Stimulated activated naive B cell treated with anti-CD40 and anti-IgM and Interleukin-4, amounts not matched to agents 10 μg/mL and 1 μg/mL and 100 μg/mL, for 72 hours (primary cell): ENCODE data around the gene MYD88.

Experiments
- ATAC-seq, 2 donors: fragments of 150-1000 bp; cut with Tn5 transposase; replicated peaks; 2 replicates each; pipeline ENCODE4 v1.10.0; 2021; ENCODE audit warnings: moderate library complexity in 1 of 2
- DNase-seq: peaks from one replicate; pipeline ENCODE4 v3.0.0; 2021
- H3K27ac Mint-ChIP-seq: one replicate; pipeline ENCODE4 v1.8.0; 2022; ENCODE audit warnings: mild to moderate bottlenecking, mixed read lengths
- H3K27me3 Mint-ChIP-seq, 2 donors: one replicate each; pipeline ENCODE4 v1.8.0; 2022; ENCODE audit warnings: mixed read lengths in 2 of 2
- H3K36me3 Mint-ChIP-seq, 2 donors: one replicate each; pipeline ENCODE4 v1.8.0; 2022; ENCODE audit warnings: mixed read lengths in 2 of 2, mild to moderate bottlenecking in 1 of 2
- H3K4me1 Mint-ChIP-seq, 2 donors: one replicate each; pipeline ENCODE4 v1.8.0; 2022; ENCODE audit warnings: mixed read lengths in 2 of 2, mild to moderate bottlenecking in 1 of 2
- H3K4me3 Mint-ChIP-seq, 2 donors: one replicate each; pipeline ENCODE4 v1.8.0; 2022; ENCODE audit warnings: mild to moderate bottlenecking in 2 of 2, mixed read lengths in 2 of 2, moderate library complexity in 1 of 2
- H3K9me3 Mint-ChIP-seq, 2 donors: one replicate each; pipeline ENCODE4 v1.8.0; 2022; ENCODE audit warnings: mixed read lengths in 2 of 2, mild to moderate bottlenecking in 1 of 2

The MYD88 gene

DNA sequence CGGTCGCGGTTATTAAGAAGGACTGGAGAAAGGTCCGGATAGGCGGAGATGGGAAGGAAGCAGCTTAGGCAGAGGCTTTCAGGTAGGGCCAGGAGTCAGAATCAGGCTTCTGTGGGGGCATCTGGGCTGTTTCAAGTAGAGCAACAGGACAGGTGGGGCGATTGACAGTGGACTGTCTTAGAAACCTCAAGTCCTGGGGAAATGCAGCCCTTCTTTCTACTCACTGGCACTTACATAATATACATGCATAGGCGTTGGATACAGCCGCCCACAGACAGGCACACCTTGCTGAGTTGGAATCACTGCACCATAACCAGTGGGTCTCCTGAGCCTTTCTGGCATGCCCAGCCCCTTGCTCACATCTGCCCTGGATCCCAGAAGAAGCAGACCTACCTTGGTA, 730 bp downstream of the MYD88 start:
- H3K9me3 Mint-ChIP-seq: no peaks in the 10 kb centered on the region
- H3K4me3 Mint-ChIP-seq: peak overlapping the region; percentile 85 to 87
- H3K4me1 Mint-ChIP-seq: peaks cover 50 to 79% of the 10 kb centered on the region in 2 donors
- DNase-seq (no peak), ATAC-seq (no peak)
- H3K36me3 Mint-ChIP-seq: peaks cover 23 to 43% of the 10 kb centered on the region in 2 donors
- peak overlapping the region; percentile 92 for H3K27ac Mint-ChIP-seq
- no peaks in the 10 kb centered on the region for H3K27me3 Mint-ChIP-seq

DNA sequence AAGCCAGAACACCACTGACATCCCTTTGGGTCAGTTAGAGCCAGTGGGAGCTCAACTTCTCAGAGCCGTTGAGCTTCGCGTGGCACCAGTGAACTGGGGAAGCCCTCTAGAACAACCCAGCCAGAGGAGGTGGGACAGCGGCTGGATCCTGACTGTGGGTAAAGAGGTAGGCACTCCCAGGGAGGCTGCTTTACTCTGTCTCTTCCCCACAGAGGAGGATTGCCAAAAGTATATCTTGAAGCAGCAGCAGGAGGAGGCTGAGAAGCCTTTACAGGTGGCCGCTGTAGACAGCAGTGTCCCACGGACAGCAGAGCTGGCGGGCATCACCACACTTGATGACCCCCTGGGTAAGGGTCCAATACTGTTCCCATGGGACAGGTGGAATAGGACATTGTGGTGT, 1.2 kb downstream of the MYD88 start:
- H3K9me3 Mint-ChIP-seq: no peaks in the 10 kb centered on the region
- H3K4me3 Mint-ChIP-seq: peak overlapping the region; percentile 85 to 87
- ATAC-seq (no peak), DNase-seq (no peak)
- peak overlapping the region; percentile 92 for H3K27ac Mint-ChIP-seq
- peaks cover 48 to 79% of the 10 kb centered on the region in 2 donors for H3K4me1 Mint-ChIP-seq
- peaks cover 21 to 40% of the 10 kb centered on the region in 2 donors for H3K36me3 Mint-ChIP-seq
- H3K27me3 Mint-ChIP-seq: no peaks in the 10 kb centered on the region

DNA sequence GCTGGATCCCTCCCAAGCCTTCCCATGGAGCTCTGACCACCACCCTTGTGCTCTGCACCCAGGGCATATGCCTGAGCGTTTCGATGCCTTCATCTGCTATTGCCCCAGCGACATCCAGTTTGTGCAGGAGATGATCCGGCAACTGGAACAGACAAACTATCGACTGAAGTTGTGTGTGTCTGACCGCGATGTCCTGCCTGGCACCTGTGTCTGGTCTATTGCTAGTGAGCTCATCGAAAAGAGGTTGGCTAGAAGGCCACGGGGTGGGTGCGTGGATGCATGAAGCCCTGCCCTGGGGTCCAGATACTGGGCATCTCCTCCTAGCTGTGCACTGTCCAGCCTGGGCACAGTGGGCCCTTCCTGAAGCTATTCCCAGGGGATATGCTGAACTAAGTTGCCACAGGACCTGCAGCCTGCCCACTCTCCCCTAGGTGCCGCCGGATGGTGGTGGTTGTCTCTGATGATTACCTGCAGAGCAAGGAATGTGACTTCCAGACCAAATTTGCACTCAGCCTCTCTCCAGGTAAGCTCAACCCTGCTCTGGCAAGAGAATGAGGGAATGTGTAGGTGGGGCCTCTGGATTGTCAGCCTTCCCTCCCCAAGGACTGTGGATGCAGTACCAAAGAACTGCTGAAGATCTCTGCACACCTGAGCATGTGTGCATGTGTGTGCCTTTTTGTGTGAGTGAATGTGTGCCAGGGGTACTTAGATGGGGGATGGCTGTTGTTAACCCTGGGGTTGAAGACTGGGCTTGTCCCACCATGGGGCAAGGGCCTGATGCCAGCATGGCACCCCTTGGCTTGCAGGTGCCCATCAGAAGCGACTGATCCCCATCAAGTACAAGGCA, 2.1 kb downstream of the MYD88 start:
- H3K4me3 Mint-ChIP-seq: peak overlapping the region in 1 of 2 donors; percentile 23
- H3K9me3 Mint-ChIP-seq: no peaks in the 10 kb centered on the region
- no peak overlapping the region for H3K27ac Mint-ChIP-seq
- ATAC-seq: no peak
- no peaks in the 10 kb centered on the region for H3K27me3 Mint-ChIP-seq
- H3K36me3 Mint-ChIP-seq: peaks cover 18 to 34% of the 10 kb centered on the region in 2 donors
- peaks cover 42 to 71% of the 10 kb centered on the region in 2 donors for H3K4me1 Mint-ChIP-seq
- no peak for DNase-seq

DNA sequence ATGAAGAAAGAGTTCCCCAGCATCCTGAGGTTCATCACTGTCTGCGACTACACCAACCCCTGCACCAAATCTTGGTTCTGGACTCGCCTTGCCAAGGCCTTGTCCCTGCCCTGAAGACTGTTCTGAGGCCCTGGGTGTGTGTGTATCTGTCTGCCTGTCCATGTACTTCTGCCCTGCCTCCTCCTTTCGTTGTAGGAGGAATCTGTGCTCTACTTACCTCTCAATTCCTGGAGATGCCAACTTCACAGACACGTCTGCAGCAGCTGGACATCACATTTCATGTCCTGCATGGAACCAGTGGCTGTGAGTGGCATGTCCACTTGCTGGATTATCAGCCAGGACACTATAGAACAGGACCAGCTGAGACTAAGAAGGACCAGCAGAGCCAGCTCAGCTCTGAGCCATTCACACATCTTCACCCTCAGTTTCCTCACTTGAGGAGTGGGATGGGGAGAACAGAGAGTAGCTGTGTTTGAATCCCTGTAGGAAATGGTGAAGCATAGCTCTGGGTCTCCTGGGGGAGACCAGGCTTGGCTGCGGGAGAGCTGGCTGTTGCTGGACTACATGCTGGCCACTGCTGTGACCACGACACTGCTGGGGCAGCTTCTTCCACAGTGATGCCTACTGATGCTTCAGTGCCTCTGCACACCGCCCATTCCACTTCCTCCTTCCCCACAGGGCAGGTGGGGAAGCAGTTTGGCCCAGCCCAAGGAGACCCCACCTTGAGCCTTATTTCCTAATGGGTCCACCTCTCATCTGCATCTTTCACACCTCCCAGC, 2.9 kb downstream of the MYD88 start:
- H3K4me1 Mint-ChIP-seq: peaks cover 36 to 63% of the 10 kb centered on the region in 2 donors
- no peak overlapping the region for H3K27ac Mint-ChIP-seq
- ATAC-seq (no peak), DNase-seq (no peak)
- H3K9me3 Mint-ChIP-seq: peaks cover 2 to 3% of the 10 kb centered on the region in 2 donors
- H3K36me3 Mint-ChIP-seq: peaks cover 22 to 37% of the 10 kb centered on the region in 2 donors
- no peak overlapping the region for H3K4me3 Mint-ChIP-seq
- H3K27me3 Mint-ChIP-seq: no peaks in the 10 kb centered on the region

DNA sequence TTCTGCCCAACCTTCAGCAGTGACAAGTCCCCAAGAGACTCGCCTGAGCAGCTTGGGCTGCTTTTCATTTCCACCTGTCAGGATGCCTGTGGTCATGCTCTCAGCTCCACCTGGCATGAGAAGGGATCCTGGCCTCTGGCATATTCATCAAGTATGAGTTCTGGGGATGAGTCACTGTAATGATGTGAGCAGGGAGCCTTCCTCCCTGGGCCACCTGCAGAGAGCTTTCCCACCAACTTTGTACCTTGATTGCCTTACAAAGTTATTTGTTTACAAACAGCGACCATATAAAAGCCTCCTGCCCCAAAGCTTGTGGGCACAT, 3.5 kb downstream of the MYD88 start:
- H3K27ac Mint-ChIP-seq: no peak overlapping the region
- ATAC-seq (no peak), DNase-seq (no peak)
- H3K36me3 Mint-ChIP-seq: peaks cover 24 to 41% of the 10 kb centered on the region in 2 donors
- no peaks in the 10 kb centered on the region for H3K27me3 Mint-ChIP-seq
- peaks cover 36 to 62% of the 10 kb centered on the region in 2 donors for H3K4me1 Mint-ChIP-seq
- H3K9me3 Mint-ChIP-seq: peaks cover 4 to 6% of the 10 kb centered on the region in 2 donors
- no peak overlapping the region for H3K4me3 Mint-ChIP-seq

DNA sequence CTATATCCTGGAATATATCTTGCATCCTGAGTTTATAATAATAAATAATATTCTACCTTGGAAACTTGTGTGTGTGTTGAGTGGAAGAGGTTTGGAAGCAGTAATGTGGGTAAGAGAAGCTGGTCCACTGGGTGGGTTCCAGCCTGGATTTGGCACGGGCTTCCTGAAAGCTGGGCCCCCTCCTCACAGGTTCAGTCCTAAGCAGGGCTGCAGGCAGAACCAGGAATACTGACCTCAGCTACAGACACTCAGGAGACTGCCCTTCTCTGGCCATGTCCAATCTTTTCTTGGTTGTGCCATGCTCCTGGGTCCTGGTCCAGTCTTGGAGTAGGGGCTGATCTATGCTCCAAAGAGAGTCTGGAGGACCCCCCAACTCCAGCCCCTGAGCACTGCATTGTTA, 4.5 kb downstream of the MYD88 start:
- DNase-seq (no peak), ATAC-seq (no peak)
- Mint-ChIP-seq H3K36me3 (peaks cover 24 to 41% of the 10 kb centered on the region in 2 donors), H3K4me1 (peaks cover 35 to 60% of the 10 kb centered on the region in 2 donors), H3K27ac (no peak overlapping the region), H3K27me3 (no peaks in the 10 kb centered on the region), H3K9me3 (peaks cover 4 to 6% of the 10 kb centered on the region in 2 donors), H3K4me3 (no peak overlapping the region)

DNA sequence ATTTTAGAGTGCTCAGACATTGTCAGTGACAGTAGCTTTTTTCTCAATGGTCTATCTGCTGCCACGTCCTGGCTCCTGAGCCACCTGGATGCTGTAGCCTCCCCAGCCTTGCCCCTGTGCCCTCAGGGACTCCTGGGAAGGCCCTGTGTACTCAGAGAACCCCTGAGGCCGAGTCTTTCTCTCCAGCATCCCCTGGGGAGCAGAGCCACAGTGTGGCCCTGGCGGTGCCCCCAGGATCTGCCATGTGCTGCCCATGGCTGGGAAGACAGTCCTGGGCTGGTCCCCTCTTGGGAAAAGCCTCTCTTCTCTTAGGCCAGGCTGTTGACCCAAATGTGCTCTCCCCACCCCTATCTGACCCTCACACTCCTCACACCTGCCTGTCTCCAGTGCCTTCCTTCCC, 5.0 kb downstream of the MYD88 start:
- ATAC-seq (no peak), DNase-seq (no peak)
- Mint-ChIP-seq H3K9me3 (peaks cover 4 to 6% of the 10 kb centered on the region in 2 donors), H3K36me3 (peaks cover 24 to 41% of the 10 kb centered on the region in 2 donors), H3K4me3 (no peak overlapping the region), H3K27ac (no peak overlapping the region), H3K4me1 (peaks cover 31 to 58% of the 10 kb centered on the region in 2 donors), H3K27me3 (no peaks in the 10 kb centered on the region)

DNA sequence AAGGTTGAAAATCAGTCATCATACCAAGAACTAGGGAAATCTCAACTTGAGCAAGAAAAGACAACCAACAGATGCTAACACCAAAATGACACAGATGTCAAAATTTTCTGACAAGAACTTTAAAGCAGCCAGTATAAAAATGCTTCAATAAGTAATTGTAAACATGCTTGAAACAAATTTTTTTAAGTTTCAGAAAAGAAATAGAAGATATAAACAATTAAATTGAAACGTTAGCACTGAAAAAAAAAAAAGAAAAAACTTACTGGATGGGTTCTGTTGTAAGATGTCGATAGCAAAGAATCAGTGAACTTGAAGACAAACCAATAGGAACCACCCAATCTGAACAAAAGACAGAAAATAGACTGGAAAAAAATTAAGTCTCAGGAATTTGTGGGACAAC, 8.0 kb downstream of the MYD88 start:
- no peak overlapping the region for H3K27ac Mint-ChIP-seq
- H3K4me3 Mint-ChIP-seq: no peak overlapping the region
- no peak for ATAC-seq
- peaks cover 6 to 8% of the 10 kb centered on the region in 2 donors for H3K9me3 Mint-ChIP-seq
- peaks cover 18 to 44% of the 10 kb centered on the region in 2 donors for H3K4me1 Mint-ChIP-seq
- H3K27me3 Mint-ChIP-seq: no peaks in the 10 kb centered on the region
- DNase-seq: no peak
- peaks cover 13 to 26% of the 10 kb centered on the region in 2 donors for H3K36me3 Mint-ChIP-seq

DNA sequence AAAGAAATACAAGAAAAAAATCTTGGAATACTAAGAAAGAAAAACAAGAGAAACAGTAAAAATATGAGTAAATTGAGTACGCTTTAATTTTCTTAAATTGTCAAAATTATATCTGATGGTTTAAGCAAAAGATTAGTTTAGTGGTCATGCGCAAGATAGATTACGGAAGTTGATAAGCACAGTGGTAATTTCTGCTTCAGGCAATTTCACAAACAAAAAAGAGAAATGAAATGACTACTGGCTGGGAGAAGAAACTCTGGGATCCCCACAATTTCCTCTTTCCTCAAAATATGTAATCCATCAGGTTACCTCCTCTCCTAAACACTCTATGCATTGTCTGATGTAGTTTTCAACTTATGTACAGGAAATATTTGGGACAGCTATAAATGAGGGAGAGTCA, 9.0 kb downstream of the MYD88 start:
- no peak overlapping the region for H3K4me3 Mint-ChIP-seq
- peaks cover 20 to 41% of the 10 kb centered on the region in 2 donors for H3K4me1 Mint-ChIP-seq
- ATAC-seq (no peak), DNase-seq (no peak)
- H3K9me3 Mint-ChIP-seq: peaks cover 11% of the 10 kb centered on the region in 2 donors
- peaks cover 6 to 17% of the 10 kb centered on the region in 2 donors for H3K36me3 Mint-ChIP-seq
- H3K27me3 Mint-ChIP-seq: no peaks in the 10 kb centered on the region
- H3K27ac Mint-ChIP-seq: no peak overlapping the region

DNA sequence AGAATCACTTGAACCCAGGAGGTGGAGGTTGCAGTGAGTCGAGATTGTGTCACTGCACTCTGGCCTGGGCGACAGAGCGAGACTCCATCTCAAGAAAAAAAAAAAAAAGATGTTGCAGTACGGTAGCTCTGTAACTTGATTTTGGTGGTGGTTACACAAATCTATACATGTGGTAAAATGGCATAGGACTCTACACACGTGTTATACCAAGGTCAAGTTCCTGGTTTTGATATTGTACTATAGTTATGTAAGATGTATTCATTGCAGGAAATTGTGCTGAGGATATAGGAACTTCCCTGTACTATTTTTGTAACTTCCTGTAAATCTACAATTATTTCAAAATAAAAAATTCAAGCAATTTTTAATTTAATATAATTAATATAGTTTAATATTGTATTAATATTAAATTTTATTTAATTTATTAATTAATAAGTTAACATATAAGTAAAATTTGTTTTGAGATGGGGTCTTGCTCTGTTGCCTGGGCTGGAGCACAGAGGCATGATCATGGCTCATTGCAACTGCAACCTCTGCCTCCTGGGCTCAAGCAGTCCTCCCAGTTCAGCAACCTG, 9.9 kb downstream of the MYD88 start:
- Mint-ChIP-seq H3K27ac (peak overlapping the region; percentile 56), H3K4me1 (peaks cover 26 to 42% of the 10 kb centered on the region in 2 donors), H3K4me3 (no peak overlapping the region), H3K27me3 (no peaks in the 10 kb centered on the region), H3K36me3 (peaks cover 6 to 11% of the 10 kb centered on the region in 2 donors), H3K9me3 (peaks cover 11% of the 10 kb centered on the region in 2 donors)
- ATAC-seq (peak; percentile 45 to 57), DNase-seq (no peak)

DNA sequence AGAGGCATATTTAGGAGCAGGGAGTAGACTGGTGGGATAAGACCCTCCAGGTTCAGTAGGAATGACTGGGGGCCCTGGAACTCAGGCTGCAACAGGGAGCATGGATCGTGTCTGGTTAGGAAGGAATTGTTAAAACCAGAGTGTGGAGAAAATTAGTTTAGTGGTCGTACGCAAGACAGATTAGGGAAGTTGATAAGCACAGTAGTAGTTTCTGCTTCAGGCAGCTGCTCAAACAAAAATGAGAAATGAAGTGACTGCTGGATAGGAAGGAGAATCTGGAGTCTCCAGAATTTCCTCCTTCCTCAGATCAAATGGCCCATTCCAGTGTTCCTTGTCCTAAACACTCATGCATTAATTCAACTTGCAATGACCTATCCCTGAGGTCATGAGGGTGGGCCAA, 11.2 kb downstream of the MYD88 start:
- DNase-seq (no peak), ATAC-seq (no peak)
- peaks cover 6 to 7% of the 10 kb centered on the region in 2 donors for H3K36me3 Mint-ChIP-seq
- no peak overlapping the region for H3K27ac Mint-ChIP-seq
- H3K4me3 Mint-ChIP-seq: no peak overlapping the region
- peaks cover 28 to 44% of the 10 kb centered on the region in 2 donors for H3K4me1 Mint-ChIP-seq
- peaks cover 11% of the 10 kb centered on the region in 2 donors for H3K9me3 Mint-ChIP-seq
- no peaks in the 10 kb centered on the region for H3K27me3 Mint-ChIP-seq

DNA sequence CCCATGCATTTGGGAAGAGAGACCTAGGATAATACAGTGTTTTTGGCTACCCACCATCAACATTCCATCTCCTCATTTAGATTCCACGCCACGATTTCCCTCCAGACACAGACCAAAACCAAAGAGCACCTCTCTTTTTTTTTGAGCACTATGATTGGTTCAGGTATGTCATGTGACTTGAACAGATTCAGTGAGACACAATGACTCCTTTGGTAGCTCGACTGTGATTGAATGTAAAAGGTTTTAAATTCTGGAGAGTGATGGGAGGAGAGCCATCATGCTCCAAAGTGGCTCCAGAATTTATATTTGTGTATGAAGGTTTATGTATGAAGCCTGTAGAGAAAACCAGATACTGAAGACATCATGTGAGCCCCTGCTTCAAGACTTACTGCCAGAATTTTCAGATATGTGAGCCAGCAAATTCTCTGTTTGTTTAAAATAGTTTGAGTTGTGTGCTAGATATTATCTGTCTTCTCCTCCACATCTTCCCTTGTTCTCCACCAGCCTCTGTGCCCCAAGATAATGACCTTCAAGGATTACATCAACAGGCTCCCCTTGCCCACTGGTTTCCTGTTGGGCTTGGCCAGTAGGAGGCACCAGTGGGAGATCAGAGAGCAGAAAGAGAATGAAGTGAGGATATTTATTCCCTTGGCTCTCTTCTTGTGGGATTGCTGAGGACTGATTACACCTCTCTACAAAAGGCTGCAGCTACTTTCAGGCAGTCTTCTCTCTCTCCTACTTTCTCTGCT, 12.5 kb downstream of the MYD88 start:
- H3K9me3 Mint-ChIP-seq: peaks cover 11% of the 10 kb centered on the region in 2 donors
- DNase-seq (no peak), ATAC-seq (no peak)
- H3K36me3 Mint-ChIP-seq: peaks cover 6 to 7% of the 10 kb centered on the region in 2 donors
- no peak overlapping the region for H3K4me3 Mint-ChIP-seq
- H3K27me3 Mint-ChIP-seq: no peaks in the 10 kb centered on the region
- H3K27ac Mint-ChIP-seq: peak overlapping the region; percentile 26
- H3K4me1 Mint-ChIP-seq: peaks cover 34 to 53% of the 10 kb centered on the region in 2 donors

DNA sequence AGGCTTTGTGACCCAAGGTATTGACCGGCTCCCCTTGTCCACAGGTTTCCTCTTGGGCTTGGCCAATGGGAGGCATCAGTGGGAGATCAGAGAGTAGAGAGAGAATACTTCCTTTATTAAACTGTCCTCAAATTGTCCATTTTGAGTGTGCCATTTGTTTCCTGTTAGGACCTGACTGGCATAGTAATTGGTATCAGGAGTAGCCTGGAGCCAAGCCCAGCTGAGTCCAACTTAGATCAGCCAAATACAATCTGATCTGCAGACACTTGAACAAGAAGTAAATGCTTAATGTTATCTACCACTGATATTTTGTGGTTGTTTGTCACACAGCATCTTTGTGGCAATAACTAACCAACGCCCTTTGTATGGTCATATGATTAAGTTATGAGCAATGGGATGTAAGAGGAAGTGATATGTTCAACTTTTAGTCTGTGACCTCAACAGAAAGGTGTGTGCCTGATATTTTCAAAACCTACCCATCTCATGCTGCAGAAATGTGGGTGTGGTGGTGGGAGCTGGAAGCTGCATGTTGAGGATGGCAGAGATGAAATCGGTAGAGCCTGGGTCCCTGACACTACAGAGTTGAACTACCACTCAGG, 13.3 kb downstream of the MYD88 start:
- H3K27ac Mint-ChIP-seq: peak overlapping the region; percentile 26
- H3K4me3 Mint-ChIP-seq: no peak overlapping the region
- H3K27me3 Mint-ChIP-seq: no peaks in the 10 kb centered on the region
- peaks cover 6 to 8% of the 10 kb centered on the region in 2 donors for H3K9me3 Mint-ChIP-seq
- peak; percentile 64 to 68 for ATAC-seq
- peaks cover 32 to 53% of the 10 kb centered on the region in 2 donors for H3K4me1 Mint-ChIP-seq
- DNase-seq: no peak
- peaks cover 0 to 1% of the 10 kb centered on the region in 2 donors for H3K36me3 Mint-ChIP-seq
